GM23338 (cell line): ENCODE results near the gene ANKRD6. TPM values are rescaled to one million over a fixed set of nuclear protein-coding genes. Genes with fewer than 3 reads are reported as not detected.

Experiments used
- ATAC-seq: fragments of 200-7000 bp; cut with Tn5 transposase; 3 replicates; pipeline ENCODE4 v1.9.1; 2020
- DNase-seq: peaks from one replicate; pipeline ENCODE4 v3.0.0-alpha.2; 2015; ENCODE audit warnings: low spot score
- H2AFZ ChIP-seq: fragments of 200-600 bp; sonication (generic); 2 replicates; pipeline ENCODE4 v1.8.0; 2016; ENCODE audit warnings: antibody characterized with exemption, mild to moderate bottlenecking, moderate library complexity
- H3F3A ChIP-seq: fragments of 200-600 bp; sonication (generic); replicated peaks from 2 replicates; pipeline ENCODE4 v1.8.0; 2017; ENCODE audit warnings: antibody characterized with exemption, mixed run types, low read depth
- H3K27ac ChIP-seq: fragments of 200-600 bp; sonication (generic); 2 replicates; pipeline ENCODE4 v1.6.1; 2016; ENCODE audit warnings: low read depth
- H3K27me3 ChIP-seq: fragments of 200-600 bp; sonication (generic); 2 replicates; pipeline ENCODE4 v1.8.0; 2016; ENCODE audit warnings: mild to moderate bottlenecking, mixed run types, moderate library complexity; ENCODE audit not compliant: insufficient read depth
- H3K36me3 ChIP-seq: fragments of 200-600 bp; sonication (generic); 2 replicates; pipeline ENCODE4 v1.8.0; 2016; ENCODE audit warnings: mild to moderate bottlenecking; ENCODE audit not compliant: insufficient read depth
- H3K4me1 ChIP-seq: fragments of 200-600 bp; sonication (generic); 2 replicates; pipeline ENCODE4 v1.8.0; 2016; ENCODE audit warnings: mild to moderate bottlenecking, moderate library complexity; ENCODE audit not compliant: insufficient read depth
- H3K4me2 ChIP-seq: fragments of 200-600 bp; sonication (generic); 2 replicates; pipeline ENCODE4 v1.7.1; 2017; ENCODE audit warnings: mixed run types
- H3K4me3 ChIP-seq: fragments of 200-600 bp; sonication (generic); 2 replicates; pipeline ENCODE4 v1.6.1; 2016; ENCODE audit warnings: mixed run types
- H3K79me2 ChIP-seq: fragments of 200-600 bp; sonication (generic); replicated peaks from 2 replicates; pipeline ENCODE4 v1.8.0; 2017; ENCODE audit warnings: mild to moderate bottlenecking; ENCODE audit not compliant: insufficient read depth
- H3K9me2 ChIP-seq: fragments of 200-600 bp; sonication (generic); 2 replicates; pipeline ENCODE4 v1.8.0; 2017; ENCODE audit not compliant: insufficient read depth
- H4K20me1 ChIP-seq: fragments of 200-600 bp; sonication (generic); replicated peaks from 2 replicates; pipeline ENCODE4 v1.8.0; 2017; ENCODE audit warnings: mild to moderate bottlenecking; ENCODE audit not compliant: insufficient read depth
- H3K27ac Mint-ChIP-seq: 2 replicates; pipeline ENCODE4 v1.8.0; 2020; ENCODE audit warnings: inconsistent platforms, mild to moderate bottlenecking, moderate library complexity, mixed read lengths
- H3K27me3 Mint-ChIP-seq: 3 replicates; pipeline ENCODE4 v1.8.0; 2022; ENCODE audit warnings: low read depth, mild to moderate bottlenecking, moderate library complexity, mixed read lengths, inconsistent platforms; ENCODE audit not compliant: insufficient read depth, poor library complexity
- H3K36me3 Mint-ChIP-seq: 3 replicates; pipeline ENCODE4 v1.8.0; 2021; ENCODE audit warnings: low read depth, mild to moderate bottlenecking, inconsistent platforms, moderate library complexity, mixed read lengths
- H3K4me1 Mint-ChIP-seq: 3 replicates; pipeline ENCODE4 v1.8.0; 2020; ENCODE audit warnings: mild to moderate bottlenecking, inconsistent platforms, mixed read lengths
- H3K4me3 Mint-ChIP-seq: 3 replicates; pipeline ENCODE4 v1.8.0; 2021; ENCODE audit warnings: moderate library complexity, mild to moderate bottlenecking, inconsistent platforms, mixed read lengths
- H3K9me3 Mint-ChIP-seq: 3 replicates; pipeline ENCODE4 v1.8.0; 2020; ENCODE audit warnings: moderate library complexity, mild to moderate bottlenecking, inconsistent platforms, mixed read lengths
- CREB1 ChIP-seq: fragments of 250-450 bp; sonication (Bioruptor Pico); IDR thresholded peaks from 2 replicates; pipeline ENCODE4 v1.5.0; 2020; ENCODE audit warnings: low read depth, mild to moderate bottlenecking, moderate library complexity
- CTCF ChIP-seq, 2 experiments: fragments of 200-600 bp in 1 of 2; sonication (generic) in 1 of 2; conservative IDR thresholded peaks; 2 replicates each; pipeline versions ENCODE4 v1.5.1 to v1.6.1; 2016 to 2017; ENCODE audit warnings: antibody characterized with exemption in 2 of 2, low read depth in 2 of 2, mild to moderate bottlenecking in 2 of 2, moderate library complexity in 1 of 2
- EZH2 ChIP-seq: fragments of 200-600 bp; sonication (generic); IDR thresholded peaks from one replicate; pipeline ENCODE4 v1.8.0; 2017; ENCODE audit warnings: antibody characterized with exemption, mild to moderate bottlenecking, low read depth; ENCODE audit not compliant: unreplicated experiment
- EZH2phosphoT487 ChIP-seq: fragments of 200-600 bp; sonication (generic); IDR thresholded peaks from one replicate; pipeline ENCODE4 v1.8.1; 2018; ENCODE audit warnings: antibody characterized with exemption; ENCODE audit not compliant: unreplicated experiment
- NANOG ChIP-seq: IDR thresholded peaks from 2 replicates; pipeline ENCODE4 v1.6.1; 2016; ENCODE audit warnings: antibody characterized with exemption, borderline replicate concordance
- POLR2AphosphoS5 ChIP-seq: IDR thresholded peaks from 2 replicates; pipeline ENCODE4 v1.6.1; 2016; ENCODE audit warnings: antibody characterized with exemption, low read depth
- REST ChIP-seq: IDR thresholded peaks from one replicate; pipeline ENCODE4 v1.6.1; 2018; ENCODE audit warnings: antibody characterized with exemption; ENCODE audit not compliant: unreplicated experiment
- STAT1 ChIP-seq: IDR thresholded peaks from one replicate; pipeline ENCODE4 v1.6.1; 2016; ENCODE audit warnings: antibody characterized with exemption; ENCODE audit not compliant: unreplicated experiment
- ZNF331 ChIP-seq: fragments of 250-450 bp; sonication (Bioruptor Pico); IDR thresholded peaks from 2 replicates; pipeline ENCODE4 v1.5.0; 2020; ENCODE audit warnings: low read depth, mild to moderate bottlenecking, moderate library complexity
- ZNF462 ChIP-seq: fragments of 250-450 bp; sonication (Bioruptor Pico); IDR thresholded peaks from 2 replicates; pipeline ENCODE4 v1.5.0; 2020; ENCODE audit warnings: mild to moderate bottlenecking, moderate library complexity
- polyA plus RNA-seq: library from polyadenylated mRNA; unstranded; fragments of >200 nt; fragmentation: Nextera tagmentation; extraction: Ambion mirVana; gene quantifications from 2 replicates; pipeline ENCODE4 v1.2.1, GENCODE V29; 2016
- total RNA-seq: library from RNA; depleted of rRNA; stranded (reverse); fragments of >200 nt; shearing (Covaris generic); gene quantifications from 2 replicates; pipeline ENCODE4 v1.2.3, GENCODE V29; 2014

ANKRD6 gene
- total and polyA plus RNA-seq, 2 experiments from 2014 or later = 3.2 to 9.2 TPM

- H3K4me3 Mint-ChIP-seq = no peak overlapping the region
- H3K4me3 ChIP-seq = no peak overlapping the region
- H3K27ac Mint-ChIP-seq = no peak overlapping the region
- H3K4me1 ChIP-seq = no peaks in the 10 kb centered on the region
- TF ChIP-seq POLR2AphosphoS5 (no peak), STAT1 (no peak), EZH2 (no peak), CREB1 (no peak), ZNF331 (CRISPR knock-in tag) (no peak), NANOG (no peak), ZNF462 (CRISPR knock-in tag) (no peak), EZH2phosphoT487 (no peak), CTCF (conservative IDR thresholded peaks at IDR 0.05; ENCODE audit: low read depth in 2 of 2) (no peak), REST (no peak)
- H2AFZ ChIP-seq = no peak overlapping the region
- peaks cover 92% of the 10 kb centered on the region for H3K36me3 Mint-ChIP-seq
- no peaks in the 10 kb centered on the region for H3K9me2 ChIP-seq
- DNase-seq (no peak), ATAC-seq (no peak)
- no peak overlapping the region for H3K4me2 ChIP-seq
- H3K27me3 ChIP-seq = no peaks in the 10 kb centered on the region
- peaks cover 7% of the 10 kb centered on the region; the same call in 1 of the 2 replicates for H3F3A ChIP-seq
- peaks cover 6% of the 10 kb centered on the region for H3K27me3 Mint-ChIP-seq
- no peaks in the 10 kb centered on the region for H3K9me3 Mint-ChIP-seq
- no peaks in the 10 kb centered on the region for H3K4me1 Mint-ChIP-seq
- H4K20me1 ChIP-seq = peaks cover 3% of the 10 kb centered on the region
- no peaks in the 10 kb centered on the region for H3K79me2 ChIP-seq
- peaks cover 96% of the 10 kb centered on the region for H3K36me3 ChIP-seq
- H3K27ac ChIP-seq = peak overlapping the region; percentile 42; the same call in 1 of the 2 replicates
Measured at GRCh38 chr6:89655122-89655521, 222.2 kb downstream of the ANKRD6 start.
